Stomach (tissue), 9 donors: Measurements from ENCODE around the gene OCRL. TPM values are rescaled to one million over a fixed set of nuclear protein-coding genes. Genes with fewer than 3 reads are reported as not detected.

ENCODE experiments used
- DNase-seq, 2 donors: peaks; one replicate each; pipeline versions ENCODE4 v3.0.0 to v3.0.0-alpha.2; 2013 to 2019
- H3K27ac ChIP-seq, 5 donors: fragments of 200-600 bp in 4 of 5; sonication (generic) in 4 of 5; one replicate each; pipeline ENCODE4 v1.5.1; 2013 to 2019; ENCODE audit warnings: mild to moderate bottlenecking in 1 of 5, moderate library complexity in 1 of 5
- H3K27me3 ChIP-seq, 3 donors: fragments of 200-600 bp; sonication (generic); one replicate each; pipeline ENCODE4 v1.5.1; 2017 to 2019; ENCODE audit warnings: mixed run types in 1 of 3
- H3K36me3 ChIP-seq, 4 donors: fragments of 200-600 bp; sonication (generic); 1 replicate in 3 of 4; 2 replicates in 1 of 4; pipeline ENCODE4 v1.5.1; 2016 to 2019
- H3K4me1 ChIP-seq, 4 donors: fragments of 200-600 bp; sonication (generic); one replicate each; pipeline ENCODE4 v1.5.1; 2016 to 2019
- H3K4me3 ChIP-seq, 4 donors: fragments of 200-600 bp; sonication (generic) in 3 of 4; one replicate each; pipeline ENCODE4 v1.5.1; 2016 to 2019; ENCODE audit warnings: mild to moderate bottlenecking in 1 of 4
- H3K9me3 ChIP-seq, 4 donors: fragments of 200-600 bp; sonication (generic); one replicate each; pipeline ENCODE4 v1.5.1; 2016 to 2019
- EP300 ChIP-seq: sonication (generic); formaldehyde crosslinking; IDR thresholded peaks from one replicate; pipeline ENCODE4 v1.6.1; 2017; ENCODE audit warnings: antibody characterized with exemption
- POLR2A ChIP-seq, 4 donors: fragments of 450-650 bp; IDR thresholded peaks; one replicate each; pipeline ENCODE4 v1.6.1; 2016; ENCODE audit warnings: antibody characterized with exemption in 4 of 4, control low read depth in 2 of 4, mild to moderate bottlenecking in 1 of 4, moderate library complexity in 1 of 4
- POLR2AphosphoS5 ChIP-seq, 3 donors: sonication (generic); formaldehyde crosslinking; IDR thresholded peaks; one replicate each; pipeline ENCODE4 v1.6.1; 2016; ENCODE audit warnings: antibody characterized with exemption in 3 of 3
- WGBS, 5 donors: extraction: QIAGEN DNeasy Blood & Tissue Kit in 3 of 5; methylation state at CpG; one replicate each; pipeline versions ENCODE4 v1.1.5 to v1.1.7; 2013 to 2018; 5-methylcytosine and 5-hydroxymethylcytosine counted together
- intact Hi-C: fragments of 100-400 bp; cut with DNase I; formaldehyde crosslinking; loops from one replicate; pipeline ENCODE4 v1.15.1; 2023; ENCODE audit warnings: low total_unique reads
- polyA plus RNA-seq, 3 donors: library from polyadenylated mRNA; stranded (reverse); fragments of 200-250 nt; gene quantifications; one replicate each; pipeline ENCODE4 v1.2.3, GENCODE V29; 2013
- total RNA-seq, 5 donors: library from RNA; depleted of rRNA; stranded (reverse); fragments of >200 nt; gene quantifications; one replicate each; pipeline versions ENCODE4 v1.1.0 to v1.2.3, GENCODE V29; 2014 to 2016
- TF ChIP-seq, protein P1 (sequence below), 7 experiments: fragments of 450-650 bp in 4 of 7; fragments of 200-600 bp in 3 of 7; sonication (generic) in 3 of 7; IDR thresholded peaks; one replicate each; pipeline ENCODE4 v1.5.1; 2016 to 2019; ENCODE audit warnings: antibody characterized with exemption in 7 of 7, control low read depth in 2 of 7, mild to moderate bottlenecking in 1 of 7
- donor health status: healthy with polysubstance abuse.
- donor health status: Bipolar disorder and iron deficiency.
- donor health status: healthy.

Gene OCRL
- total and polyA plus RNA-seq, 8 donors: 7.9 to 36.2 (median 17.9) TPM

DNA sequence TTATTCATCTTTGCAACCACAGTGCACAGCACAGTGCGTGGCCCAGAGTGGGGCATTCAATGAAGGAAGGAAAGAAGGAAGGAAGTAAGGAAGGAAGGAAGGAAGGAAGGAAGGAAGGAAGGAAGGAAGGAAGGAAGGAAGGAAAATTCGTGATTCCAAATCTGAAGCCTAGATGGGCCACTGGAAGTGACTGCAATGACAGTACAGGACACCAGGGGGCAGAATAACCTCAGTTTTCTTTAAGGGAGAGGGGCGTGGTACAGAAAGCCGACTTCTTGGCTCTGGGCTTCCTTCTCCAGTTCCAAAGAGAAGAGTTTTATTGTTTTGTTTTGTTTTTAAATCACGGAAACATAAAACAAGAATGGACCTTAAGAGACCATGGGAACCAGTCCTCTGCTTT, 66.9 kb downstream of the OCRL start:
- no peak for TF ChIP-seq POLR2A (IDR thresholded peaks at IDR 0.05)
- TF ChIP-seq, protein P1, sequence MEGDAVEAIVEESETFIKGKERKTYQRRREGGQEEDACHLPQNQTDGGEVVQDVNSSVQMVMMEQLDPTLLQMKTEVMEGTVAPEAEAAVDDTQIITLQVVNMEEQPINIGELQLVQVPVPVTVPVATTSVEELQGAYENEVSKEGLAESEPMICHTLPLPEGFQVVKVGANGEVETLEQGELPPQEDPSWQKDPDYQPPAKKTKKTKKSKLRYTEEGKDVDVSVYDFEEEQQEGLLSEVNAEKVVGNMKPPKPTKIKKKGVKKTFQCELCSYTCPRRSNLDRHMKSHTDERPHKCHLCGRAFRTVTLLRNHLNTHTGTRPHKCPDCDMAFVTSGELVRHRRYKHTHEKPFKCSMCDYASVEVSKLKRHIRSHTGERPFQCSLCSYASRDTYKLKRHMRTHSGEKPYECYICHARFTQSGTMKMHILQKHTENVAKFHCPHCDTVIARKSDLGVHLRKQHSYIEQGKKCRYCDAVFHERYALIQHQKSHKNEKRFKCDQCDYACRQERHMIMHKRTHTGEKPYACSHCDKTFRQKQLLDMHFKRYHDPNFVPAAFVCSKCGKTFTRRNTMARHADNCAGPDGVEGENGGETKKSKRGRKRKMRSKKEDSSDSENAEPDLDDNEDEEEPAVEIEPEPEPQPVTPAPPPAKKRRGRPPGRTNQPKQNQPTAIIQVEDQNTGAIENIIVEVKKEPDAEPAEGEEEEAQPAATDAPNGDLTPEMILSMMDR (IDR thresholded peaks at IDR 0.05): peak in 5 of 7 experiments; percentile 47 to 92 (median 81)
- Histone ChIP-seq H3K27me3 (peaks cover 0 to 7% (median 0%) of the 10 kb centered on the region in 3 donors), H3K27ac (no peak overlapping the region), H3K4me3 (no peak overlapping the region), H3K9me3 (no peaks in the 10 kb centered on the region), H3K4me1 (peaks cover 0 to 13% (median 3%) of the 10 kb centered on the region in 4 donors), H3K36me3 (no peaks in the 10 kb centered on the region)
- DNase-seq: peak; percentile 65 to 84
- WGBS, 5 donors: 0 to 4% (median 3%) methylated on average over 5 of the region's 5 CpGs
- intact Hi-C loops: no loop called here

DNA sequence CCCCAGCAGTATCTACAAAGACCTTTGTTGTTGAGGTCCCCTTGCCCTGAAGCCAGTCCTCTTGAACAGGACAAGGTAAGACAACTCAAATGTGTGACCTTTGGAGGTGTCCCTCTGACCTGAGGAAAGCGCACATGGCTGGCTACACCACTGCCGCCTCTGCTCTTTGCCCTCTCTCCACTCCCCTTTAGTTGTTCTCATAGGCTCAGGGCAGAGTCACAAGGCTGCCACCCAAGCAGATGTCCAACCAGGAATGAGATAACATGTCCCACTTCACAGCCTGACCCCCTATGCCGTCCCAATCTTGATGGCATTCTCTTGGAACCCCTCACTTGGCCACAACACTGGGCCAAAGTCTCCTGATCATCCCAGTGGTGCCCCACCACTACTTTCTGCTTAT, 68.4 kb downstream of the OCRL start:
- no peaks in the 10 kb centered on the region for H3K9me3 ChIP-seq
- no peaks in the 10 kb centered on the region for H3K36me3 ChIP-seq
- H3K27ac ChIP-seq: no peak overlapping the region
- TF ChIP-seq POLR2A (IDR thresholded peaks at IDR 0.05): no peak
- TF ChIP-seq, protein P1 (IDR thresholded peaks at IDR 0.05): no peak
- no peak for TF ChIP-seq POLR2AphosphoS5 (IDR thresholded peaks at IDR 0.05)
- no peak for TF ChIP-seq EP300
- intact Hi-C loops: no loop called here
- H3K27me3 ChIP-seq: peaks cover 0 to 7% (median 0%) of the 10 kb centered on the region in 3 donors
- H3K4me1 ChIP-seq: peaks cover 0 to 13% (median 3%) of the 10 kb centered on the region in 4 donors
- 72 to 90% (median 82%) methylated on average over 3 of the region's 3 CpGs; no CpG with 5 or more reads in 1 of the 5 donors for WGBS, 5 donors
- DNase-seq: no peak
- H3K4me3 ChIP-seq: no peak overlapping the region

DNA sequence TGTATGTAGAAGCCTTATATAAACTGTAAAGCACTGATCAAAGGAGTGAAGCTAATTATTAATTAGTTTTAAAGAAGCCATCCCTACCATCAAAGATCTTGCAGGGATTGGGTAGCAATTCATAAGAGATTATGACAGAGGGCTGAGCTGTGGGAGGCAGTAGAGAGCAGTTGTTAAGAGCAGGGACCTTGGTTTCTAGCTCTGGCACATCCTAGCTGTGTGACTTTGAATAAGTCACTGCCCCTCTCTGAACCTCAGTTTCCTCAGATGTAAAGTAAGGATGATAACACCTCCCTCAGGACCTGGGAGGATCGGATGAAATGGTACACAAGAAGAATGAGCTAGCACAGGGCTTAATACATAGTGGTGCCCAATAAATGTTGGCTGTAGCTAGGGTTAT, 69.3 kb downstream of the OCRL start:
- H3K4me1 ChIP-seq: peaks cover 0 to 9% (median 3%) of the 10 kb centered on the region in 4 donors
- no peak overlapping the region for H3K27ac ChIP-seq
- TF ChIP-seq, protein P1 (IDR thresholded peaks at IDR 0.05): no peak
- no peak for TF ChIP-seq POLR2A (IDR thresholded peaks at IDR 0.05)
- no peak for TF ChIP-seq POLR2AphosphoS5 (IDR thresholded peaks at IDR 0.05)
- no peak for TF ChIP-seq EP300
- H3K4me3 ChIP-seq: no peak overlapping the region
- H3K9me3 ChIP-seq: no peaks in the 10 kb centered on the region
- DNase-seq: no peak
- no peaks in the 10 kb centered on the region for H3K36me3 ChIP-seq
- 56 to 86% (median 71%) methylated on average over 1 of the region's 1 CpG for WGBS, 5 donors
- peaks cover 0 to 7% (median 0%) of the 10 kb centered on the region in 3 donors for H3K27me3 ChIP-seq
- intact Hi-C loops: no loop called here

- H3K36me3 ChIP-seq: no peaks in the 10 kb centered on the region
- no peaks in the 10 kb centered on the region for H3K27me3 ChIP-seq
- TF ChIP-seq EP300 (no peak), POLR2A (IDR thresholded peaks at IDR 0.05) (no peak), POLR2AphosphoS5 (IDR thresholded peaks at IDR 0.05) (no peak)
- TF ChIP-seq, protein P1 (IDR thresholded peaks at IDR 0.05): no peak
- 69 to 96% (median 86%) methylated on average over 2 of the region's 2 CpGs for WGBS, 5 donors
- intact Hi-C loops: no loop called here
- H3K27ac ChIP-seq: no peak overlapping the region
- H3K9me3 ChIP-seq: no peaks in the 10 kb centered on the region
- peaks cover 0 to under 1% (median 0%) of the 10 kb centered on the region in 4 donors for H3K4me1 ChIP-seq
- no peak for DNase-seq
- H3K4me3 ChIP-seq: no peak overlapping the region
Observed at GRCh38 chrX:129612396-129612795, 72.3 kb downstream of the OCRL start.
